ENCODE data around the gene POLD3.

- TF ChIP-seq POLR2A (IDR thresholded peaks at IDR 0.05) (no peak), CTCF (IDR thresholded peaks at IDR 0.05) (no peak)
Observed at GRCh38 chr11:74646215-74646614, 53.8 kb downstream of the POLD3 start.

Data from tibial nerve (tissue), 3 donors.